B cell (primary cell): ENCODE results near the gene KLC4.

ENCODE experiments used
- CTCF ChIP-seq: fragments of 200-600 bp; IDR thresholded peaks from one replicate; pipeline ENCODE4 v1.8.0; 2022; ENCODE audit warnings: antibody characterized with exemption, mild to moderate bottlenecking
- EZH2 ChIP-seq: IDR thresholded peaks from 2 replicates; pipeline ENCODE4 v1.6.1; 2012; ENCODE audit warnings: borderline replicate concordance, low read depth, mild to moderate bottlenecking, moderate library complexity, low read length; ENCODE audit not compliant: insufficient read depth, poor library complexity, severe bottlenecking

GRCh38 chr6:43089467-43089866 lies 30.0 kb downstream of the KLC4 start:
- TF ChIP-seq EZH2 (no peak), CTCF (no peak)
